ENCODE data around the gene USH1G.
"Not testable (repeated sequence)": the region's sequence is repeated elsewhere in the genome, so short reads cannot be mapped to it uniquely, and the experiment has no call there.

Gene USH1G

DNA sequence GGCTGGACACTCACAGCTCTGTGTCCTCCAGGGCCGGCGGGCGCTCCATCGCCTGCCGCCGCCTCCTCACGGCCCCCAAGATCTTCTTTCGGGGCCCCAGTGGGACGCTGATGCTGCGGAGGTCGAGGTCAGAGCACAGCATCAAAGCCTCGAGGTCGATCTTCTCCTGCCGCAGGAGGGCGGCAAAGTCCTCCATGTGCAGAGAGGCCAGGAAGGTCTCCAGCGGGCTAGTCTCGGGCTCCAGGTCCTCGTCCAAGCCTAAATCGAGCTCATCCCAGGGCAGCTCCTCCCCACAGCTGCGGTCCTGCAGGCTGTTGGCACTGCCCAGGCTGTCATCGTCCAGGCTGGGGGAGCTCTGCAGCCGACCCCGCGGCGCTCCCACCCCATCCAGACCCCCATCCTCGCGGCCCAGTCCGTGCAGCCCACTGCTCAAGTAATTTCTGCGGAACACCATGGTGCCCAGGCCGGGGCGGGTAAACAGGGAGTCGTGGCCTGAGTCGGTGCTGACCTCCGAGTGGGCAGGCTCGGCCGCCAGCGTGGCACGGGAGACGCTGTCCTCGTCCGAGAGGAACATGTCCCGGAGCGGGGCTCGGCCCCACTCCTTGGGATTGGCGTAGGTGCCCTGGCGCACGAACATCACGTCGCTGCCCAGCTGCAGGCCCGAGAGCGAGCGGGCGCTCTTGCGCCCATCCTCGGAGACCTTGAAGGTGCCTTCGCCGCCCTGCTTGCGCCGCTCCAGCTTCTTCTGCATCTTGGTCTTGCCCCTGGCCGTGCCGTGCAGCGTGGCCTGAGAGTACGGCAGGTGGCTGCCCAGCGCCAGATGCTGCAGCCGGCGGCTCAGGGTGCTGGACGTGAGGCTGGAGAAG, 3.4 kb downstream of the USH1G start:
- ChIA-PET CTCF (interaction anchor here (0.7 to 17.8 kb wide), 6 partner anchors 29 to 211 kb away, joined by 3 to 390 read pairs (median 4); partner anchors contain the start of gene MRPL58), POLR2A (no interaction called here)
- TF ChIP-seq CTCF (IDR thresholded peaks at IDR 0.05; ENCODE audit: control extremely low read depth, extremely low read depth, low read depth, missing control alignments), result peak; percentile 56
- peak; percentile 76 for DNase-seq (ENCODE audit: extremely low spot score)

DNA sequence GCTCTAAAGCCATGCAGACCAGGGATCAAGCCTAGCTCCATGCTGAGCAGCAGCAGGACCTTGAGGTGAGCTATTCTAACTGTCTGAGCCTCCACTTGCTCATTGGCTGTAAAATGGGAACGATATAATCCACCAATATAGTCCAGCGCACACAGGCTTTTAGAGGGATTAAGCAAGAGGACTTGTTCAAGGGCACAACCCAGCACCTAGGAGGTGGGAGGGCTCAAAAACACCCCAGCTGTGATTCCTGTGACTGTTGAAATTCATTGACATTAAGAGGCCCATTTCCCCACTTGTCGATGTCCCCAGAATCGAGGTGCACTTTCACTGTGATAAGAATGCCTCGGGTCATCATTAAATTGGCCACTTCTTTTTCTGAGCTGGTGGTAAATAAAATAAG, 4.1 kb downstream of the USH1G start:
- CTCF ChIA-PET, result interaction anchor here (0.9 to 17.8 kb wide), 4 partner anchors 30 to 212 kb away, joined by 3 to 390 read pairs (median 4); no protein-coding TSS in a partner anchor
- TF ChIP-seq CTCF (IDR thresholded peaks at IDR 0.05; ENCODE audit: control extremely low read depth, extremely low read depth, low read depth, missing control alignments), result no peak
- DNase-seq (ENCODE audit: extremely low spot score), result no peak
- POLR2A ChIA-PET, result no interaction called here

DNA sequence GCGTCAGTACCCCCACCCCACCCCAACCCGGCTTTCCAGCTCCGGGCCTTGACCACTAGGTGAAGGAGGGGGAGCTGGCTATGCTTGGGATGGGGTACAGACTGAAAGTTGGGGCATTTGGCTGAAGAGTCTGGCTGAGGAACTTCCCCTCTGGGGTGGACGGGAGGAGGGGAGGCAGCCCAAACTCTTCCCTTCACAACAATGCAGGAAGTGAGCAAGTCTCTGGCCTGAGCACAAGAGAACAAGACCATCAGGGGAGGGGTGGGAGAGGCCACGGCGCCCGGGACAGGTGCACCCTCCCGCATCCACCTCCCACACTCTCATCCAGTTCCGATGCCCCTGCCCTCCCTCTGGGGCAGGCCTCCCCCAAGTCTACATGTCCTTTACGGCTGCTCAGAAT, 5.6 kb downstream of the USH1G start:
- CTCF ChIA-PET, result interaction anchor here (5.0 kb wide), 1 partner anchor 44 kb away, joined by 32 read pairs; no protein-coding TSS in a partner anchor
- no peak for DNase-seq (ENCODE audit: extremely low spot score)
- TF ChIP-seq CTCF (IDR thresholded peaks at IDR 0.05; ENCODE audit: control extremely low read depth, extremely low read depth, low read depth, missing control alignments), result no peak
- POLR2A ChIA-PET, result no interaction called here

DNA sequence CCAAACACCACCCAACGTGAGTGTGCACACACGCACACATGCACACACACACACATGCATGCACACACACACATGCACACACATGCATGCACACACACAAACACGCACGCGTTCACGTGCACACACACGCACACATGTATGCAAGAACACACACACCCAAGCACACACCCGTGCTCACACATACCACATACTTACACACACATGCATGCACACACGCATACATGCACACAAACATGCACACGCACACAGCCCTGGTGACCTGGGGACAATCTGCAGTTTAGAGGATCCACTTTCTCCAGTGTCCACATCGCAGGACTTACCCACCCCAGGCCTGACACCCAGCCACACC, 6.2 kb downstream of the USH1G start:
- POLR2A ChIA-PET, result interaction anchor here (0.6 kb wide), 1 partner anchor 851 kb away, joined by 3 read pairs; no protein-coding TSS in a partner anchor
- TF ChIP-seq CTCF (IDR thresholded peaks at IDR 0.05; ENCODE audit: control extremely low read depth, extremely low read depth, low read depth, missing control alignments), result no peak
- CTCF ChIA-PET, result interaction anchor here (2.3 to 5.0 kb wide), 2 partner anchors 11 to 44 kb away, joined by 6 to 32 read pairs; no protein-coding TSS in a partner anchor
- DNase-seq (ENCODE audit: extremely low spot score), result no peak

DNA sequence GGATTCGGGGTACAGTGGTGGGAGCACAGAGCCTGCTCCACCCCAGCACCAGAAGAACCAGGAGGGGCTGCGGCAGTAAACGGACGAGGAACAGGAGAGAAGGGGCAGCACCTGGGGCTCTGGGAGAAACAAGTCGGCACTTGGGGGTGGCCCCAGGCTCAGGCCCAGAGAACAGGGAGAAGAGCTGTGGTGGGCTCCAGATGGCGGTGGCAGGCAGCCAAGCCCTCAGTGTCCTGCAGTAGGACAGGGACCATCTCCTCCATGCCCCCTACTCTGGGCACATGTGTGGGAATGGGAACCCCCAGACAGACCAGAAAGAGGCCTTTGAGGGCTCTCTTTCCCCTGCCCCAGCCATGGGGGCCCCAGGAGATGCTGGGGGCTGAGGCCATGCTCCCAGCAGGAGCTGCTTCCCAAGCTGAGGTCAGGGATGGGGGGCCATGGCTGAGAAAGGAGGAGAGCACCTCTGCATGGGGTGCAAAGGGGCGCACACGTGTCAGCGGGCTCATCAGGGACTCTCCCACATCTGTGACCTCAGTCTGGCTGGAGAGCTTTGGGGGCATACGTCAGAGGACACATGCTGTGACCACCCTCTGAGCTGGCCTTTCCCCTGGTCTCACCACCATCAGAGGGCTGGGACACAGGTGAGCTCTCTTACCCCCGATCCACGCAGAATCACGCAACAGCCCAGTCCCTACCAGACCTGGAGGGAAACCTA, 6.8 kb downstream of the USH1G start:
- POLR2A ChIA-PET, result interaction anchor here (0.6 kb wide), 1 partner anchor 852 kb away, joined by 3 read pairs; no protein-coding TSS in a partner anchor
- TF ChIP-seq CTCF (IDR thresholded peaks at IDR 0.05; ENCODE audit: control extremely low read depth, extremely low read depth, low read depth, missing control alignments), result no peak
- DNase-seq (ENCODE audit: extremely low spot score), result no peak
- CTCF ChIA-PET, result interaction anchor here (1.0 to 5.0 kb wide), 3 partner anchors 10 to 45 kb away, joined by 3 to 32 read pairs (median 6); no protein-coding TSS in a partner anchor

DNA sequence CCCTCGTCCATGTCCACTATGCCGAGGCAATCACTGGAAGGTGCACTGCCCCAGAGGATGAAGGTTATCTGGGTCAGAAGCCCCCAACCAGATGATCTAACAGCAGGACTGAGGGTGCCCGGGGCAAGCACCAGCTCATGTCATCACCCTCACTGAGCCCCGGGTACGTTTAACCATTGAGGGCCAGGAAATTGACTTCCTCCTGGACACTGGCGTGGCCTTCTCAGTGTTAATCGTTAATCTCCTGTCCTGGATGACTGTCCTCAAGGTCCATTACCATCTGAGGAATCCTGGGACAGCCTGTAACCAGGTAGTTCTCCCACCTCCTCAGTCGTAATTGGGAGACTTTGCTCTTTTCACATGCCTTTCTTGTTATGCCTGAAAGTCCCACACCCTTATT, 11.6 kb downstream of the USH1G start:
- CTCF ChIA-PET, result interaction anchor here (1.6 kb wide), 1 partner anchor 51 kb away, joined by 3 read pairs; no protein-coding TSS in a partner anchor
- DNase-seq (ENCODE audit: extremely low spot score); POLR2A ChIA-PET: not testable (repeated sequence)

- POLR2A ChIA-PET; CTCF ChIA-PET; DNase-seq (ENCODE audit: extremely low spot score): not testable (repeated sequence)
These were observed 14.0 kb downstream of the USH1G start for GRCh38 chr17:74909097-74909496.
